ENCODE data around the gene SLC30A9.

DNA sequence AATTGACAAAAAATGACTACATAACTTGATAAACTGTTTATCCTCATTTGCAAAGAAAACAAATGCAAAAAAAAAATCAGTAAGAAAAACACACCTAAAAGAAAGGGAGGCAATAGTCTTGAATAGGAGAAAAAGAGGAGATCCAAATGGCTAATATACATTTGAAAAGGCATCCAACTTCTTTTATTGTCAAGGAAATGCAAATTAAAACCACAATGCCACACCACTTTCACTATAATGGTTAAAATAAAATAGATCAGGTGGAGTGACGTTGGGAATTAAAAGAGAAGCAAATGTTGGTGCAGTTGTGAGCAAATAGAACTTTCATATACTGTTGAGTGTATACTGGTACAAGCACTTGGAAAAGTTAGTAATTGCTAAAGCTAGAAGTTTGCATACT, 5.2 kb upstream of the SLC30A9 start:
- TF ChIP-seq, protein P1, sequence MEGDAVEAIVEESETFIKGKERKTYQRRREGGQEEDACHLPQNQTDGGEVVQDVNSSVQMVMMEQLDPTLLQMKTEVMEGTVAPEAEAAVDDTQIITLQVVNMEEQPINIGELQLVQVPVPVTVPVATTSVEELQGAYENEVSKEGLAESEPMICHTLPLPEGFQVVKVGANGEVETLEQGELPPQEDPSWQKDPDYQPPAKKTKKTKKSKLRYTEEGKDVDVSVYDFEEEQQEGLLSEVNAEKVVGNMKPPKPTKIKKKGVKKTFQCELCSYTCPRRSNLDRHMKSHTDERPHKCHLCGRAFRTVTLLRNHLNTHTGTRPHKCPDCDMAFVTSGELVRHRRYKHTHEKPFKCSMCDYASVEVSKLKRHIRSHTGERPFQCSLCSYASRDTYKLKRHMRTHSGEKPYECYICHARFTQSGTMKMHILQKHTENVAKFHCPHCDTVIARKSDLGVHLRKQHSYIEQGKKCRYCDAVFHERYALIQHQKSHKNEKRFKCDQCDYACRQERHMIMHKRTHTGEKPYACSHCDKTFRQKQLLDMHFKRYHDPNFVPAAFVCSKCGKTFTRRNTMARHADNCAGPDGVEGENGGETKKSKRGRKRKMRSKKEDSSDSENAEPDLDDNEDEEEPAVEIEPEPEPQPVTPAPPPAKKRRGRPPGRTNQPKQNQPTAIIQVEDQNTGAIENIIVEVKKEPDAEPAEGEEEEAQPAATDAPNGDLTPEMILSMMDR (conservative IDR thresholded peaks at IDR 0.05 in 1 of 2, IDR thresholded peaks at IDR 0.05 in 1 of 2; ENCODE audit: low read depth in 1 of 2, low read length in 2 of 2), result no peak
- no peak for TF ChIP-seq EZH2 (IDR thresholded peaks at IDR 0.05; ENCODE audit: low read length, missing control alignments)

Data from fibroblast of lung (primary cell).